ENCODE results near the gene MARCHF4. TPM values are rescaled to one million over a fixed set of nuclear protein-coding genes. Genes with fewer than 3 reads are reported as not detected.

The MARCHF4 gene
- total and polyA plus RNA-seq, 2 of the 4 experiments (the other 2 are of a cell fraction), result 2.3 to 12.0 TPM

DNA sequence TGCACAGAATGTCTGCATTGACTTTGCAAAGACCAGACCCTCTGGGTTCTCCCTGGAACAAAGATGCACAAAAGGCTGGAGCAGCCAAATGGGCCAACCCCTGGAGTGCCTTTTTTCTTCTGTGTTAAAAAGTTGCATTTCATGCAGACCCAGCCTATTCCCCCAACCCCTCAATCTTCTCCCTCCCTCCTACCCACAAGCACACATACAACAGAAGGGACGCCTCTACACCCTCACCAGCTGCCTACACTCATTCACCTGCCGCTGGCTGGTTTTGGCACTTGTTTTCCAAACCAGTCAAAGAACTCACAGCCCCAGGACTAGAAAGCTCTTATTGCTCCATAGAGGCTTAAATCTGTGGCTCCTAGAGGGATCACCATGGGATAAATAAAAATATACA, 16.6 kb downstream of the MARCHF4 start:
- no peak overlapping the region for H3K14ac ChIP-seq (replicated peaks; ENCODE audit: low read depth, low read length)
- H2AK5ac ChIP-seq (ENCODE audit: low read depth, low read length), result no peak overlapping the region
- 43% methylated on average over 2 of the region's 2 CpGs; no CpG with 5 or more reads in 1 of the 2 experiments for WGBS, 2 experiments (ENCODE audit: extremely low coverage in 2 of 2, insufficient read length in 1 of 2)
- H3K27ac ChIP-seq (ENCODE audit: insufficient read depth, low read length), result no peak overlapping the region
- no peak overlapping the region for H3K4me3 ChIP-seq (ENCODE audit: insufficient read depth, low read depth, low read length)
- H2AK9ac ChIP-seq (replicated peaks; ENCODE audit: low read depth, low read length, poor library complexity), result no peak overlapping the region
- ChIA-PET POLR2A (ENCODE audit: unreplicated experiment) (no interaction called here), CTCF (no interaction called here)
- no peak overlapping the region for H3K4ac ChIP-seq (ENCODE audit: low read depth, low read length)
- ATAC-seq (ENCODE audit: low read depth), result peak; percentile 58; the same call in 1 of the 2 replicates
- no peak overlapping the region for H4K91ac ChIP-seq (ENCODE audit: insufficient read depth, low read depth, low read length)
- no peak for DNase-seq
- H2BK5ac ChIP-seq (ENCODE audit: low read depth, low read length, poor library complexity, severe bottlenecking), result no peak overlapping the region
- TF ChIP-seq, protein P1, sequence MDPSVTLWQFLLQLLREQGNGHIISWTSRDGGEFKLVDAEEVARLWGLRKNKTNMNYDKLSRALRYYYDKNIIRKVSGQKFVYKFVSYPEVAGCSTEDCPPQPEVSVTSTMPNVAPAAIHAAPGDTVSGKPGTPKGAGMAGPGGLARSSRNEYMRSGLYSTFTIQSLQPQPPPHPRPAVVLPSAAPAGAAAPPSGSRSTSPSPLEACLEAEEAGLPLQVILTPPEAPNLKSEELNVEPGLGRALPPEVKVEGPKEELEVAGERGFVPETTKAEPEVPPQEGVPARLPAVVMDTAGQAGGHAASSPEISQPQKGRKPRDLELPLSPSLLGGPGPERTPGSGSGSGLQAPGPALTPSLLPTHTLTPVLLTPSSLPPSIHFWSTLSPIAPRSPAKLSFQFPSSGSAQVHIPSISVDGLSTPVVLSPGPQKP (IDR thresholded peaks at IDR 0.05; ENCODE audit: borderline replicate concordance, low read depth, low read length), result no peak
- no peak for TF ChIP-seq CEBPB (IDR thresholded peaks at IDR 0.05; ENCODE audit: low read depth, low read length)
- no peak for TF ChIP-seq RCOR1 (IDR thresholded peaks at IDR 0.05; ENCODE audit: insufficient replicate concordance, low read length)
- no peak for TF ChIP-seq MAZ (IDR thresholded peaks at IDR 0.05; ENCODE audit: borderline replicate concordance, low read depth, low read length)
- no peak for TF ChIP-seq CHD1 (IDR thresholded peaks at IDR 0.05; ENCODE audit: low read depth, low read length)
- TF ChIP-seq FOS (IDR thresholded peaks at IDR 0.05; ENCODE audit: low read depth, low read length), result no peak
- no peak for TF ChIP-seq BHLHE40 (IDR thresholded peaks at IDR 0.05; ENCODE audit: low read depth, low read length)
- no peak for TF ChIP-seq MAFK (IDR thresholded peaks at IDR 0.05; ENCODE audit: low read depth, low read length)
- TF ChIP-seq POLR2A (IDR thresholded peaks at IDR 0.05; ENCODE audit: low read depth, low read length), result no peak
- no peak for TF ChIP-seq MXI1 (IDR thresholded peaks at IDR 0.05; ENCODE audit: borderline replicate concordance, low read depth, low read length)
- no peak overlapping the region for H3K18ac ChIP-seq (ENCODE audit: low read depth, low read length)
- H4K8ac ChIP-seq (ENCODE audit: low read depth in 2 of 2, low read length in 2 of 2), result no peak overlapping the region
- H3K79me1 ChIP-seq (ENCODE audit: low read depth in 1 of 2, low read length in 2 of 2), result peaks cover 34 to 72% of the 10 kb centered on the region in 2 experiments
- dilution Hi-C loops (cut with HindIII; ENCODE audit: low sequenced_read_pairs, unreplicated experiment) (no loop called here), in situ Hi-C loops (cut with MboI; ENCODE audit: low sequenced_read_pairs) (no loop called here), intact Hi-C loops (cut with micrococcal nuclease) (no loop called here)
- no peak overlapping the region for H2AFZ ChIP-seq (replicated peaks; ENCODE audit: low read length, poor library complexity)
- H3K4me1 ChIP-seq (ENCODE audit: control insufficient read depth, insufficient read depth, low read length), result peaks cover 14% of the 10 kb centered on the region
- no peak overlapping the region for H3K9ac ChIP-seq (ENCODE audit: low read depth, low read length)
- no peaks in the 10 kb centered on the region for H3K27me3 ChIP-seq (ENCODE audit: control insufficient read depth, insufficient read depth, low read length)
- H3K9me1 ChIP-seq (ENCODE audit: insufficient read depth, low read length), result peaks cover 20% of the 10 kb centered on the region
- no peak overlapping the region for H4K5ac ChIP-seq (ENCODE audit: low read depth, low read length)
- no peak overlapping the region for H3K56ac ChIP-seq (ENCODE audit: extremely low read depth, insufficient read depth, low read length)
- H2BK20ac ChIP-seq (ENCODE audit: low read depth, low read length), result no peak overlapping the region
- no peak overlapping the region for H2BK120ac ChIP-seq (ENCODE audit: low read depth, low read length)
- BruUV-seq (replicated peaks), result no TSS peak
- peaks cover 14% of the 10 kb centered on the region for H4K20me1 ChIP-seq (ENCODE audit: insufficient read depth, low read length)
- no peaks in the 10 kb centered on the region for H3K9me3 ChIP-seq (ENCODE audit: control insufficient read depth, insufficient read depth, low read length)
- no peak overlapping the region for H2BK15ac ChIP-seq (ENCODE audit: low read depth, low read length)
- no peak overlapping the region for H3K4me2 ChIP-seq (ENCODE audit: low read depth, low read length)
- no peaks in the 10 kb centered on the region for H3K36me3 ChIP-seq (ENCODE audit: control insufficient read depth, insufficient read depth, low read length)
- H3K23ac ChIP-seq (ENCODE audit: low read depth, low read length), result 0 out of 2 replicates have a peak overlapping the region, but pooled peaks have one; percentile 15

All from IMR-90 (cell line).